OCI-LY7 (cell line): ENCODE data around the gene NFIX. TPM values are rescaled to one million over a fixed set of nuclear protein-coding genes. Genes with fewer than 3 reads are reported as not detected.

Experiments used
- BruUV-seq: library from RNA; stranded (reverse); fragments of 400-500 nt; replicated peaks from 2 replicates; lab custom pipeline; 2021; lab: Mats Ljungman, UMichigan
- CTCF ChIA-PET: fragments of 300-600 bp; sonication (Branson Sonifier 250); formaldehyde crosslinking; loops from one replicate; lab custom pipeline; 2022; ENCODE audit warnings: antibody characterized with exemption; ENCODE audit not compliant: unreplicated experiment; lab: Charles Lee
- POLR2A ChIA-PET: fragments of 300-600 bp; sonication (Branson Sonifier 250); formaldehyde crosslinking; loops from one replicate; lab custom pipeline; 2022; ENCODE audit warnings: antibody characterized with exemption; lab: Charles Lee
- DNase-seq: peaks from one replicate; pipeline ENCODE4 v3.0.0-alpha.2; 2015; ENCODE audit warnings: low spot score
- H2AFZ ChIP-seq: fragments of 200-600 bp; sonication (generic), shearing (Covaris generic); 2 replicates; pipeline ENCODE4 v1.6.1; 2014; ENCODE audit warnings: mild to moderate bottlenecking, antibody characterized with exemption, low read length, moderate library complexity
- H3K27ac ChIP-seq: fragments of 200-600 bp; sonication (generic); 2 replicates; pipeline ENCODE4 v1.5.1; 2014; ENCODE audit warnings: mixed run types, low read depth, mild to moderate bottlenecking, moderate library complexity, low read length, inconsistent platforms; ENCODE audit not compliant: poor library complexity, severe bottlenecking
- H3K36me3 ChIP-seq: fragments of 200-600 bp; sonication (generic); 2 replicates; pipeline ENCODE4 v1.6.1; 2014; ENCODE audit warnings: mild to moderate bottlenecking, antibody characterized with exemption, low read length, moderate library complexity, mixed read lengths; ENCODE audit not compliant: insufficient read depth
- H3K4me1 ChIP-seq: fragments of 200-600 bp; sonication (generic); 2 replicates; pipeline ENCODE4 v1.5.1; 2014; ENCODE audit warnings: mild to moderate bottlenecking, low read length; ENCODE audit not compliant: insufficient read depth, poor library complexity, severe bottlenecking
- H3K4me2 ChIP-seq: fragments of 200-600 bp; sonication (generic); 2 replicates; pipeline ENCODE4 v1.6.1; 2014; ENCODE audit warnings: mild to moderate bottlenecking, low read length
- H3K4me3 ChIP-seq: fragments of 200-600 bp; sonication (generic); 2 replicates; pipeline ENCODE4 v1.5.1; 2014; ENCODE audit warnings: mild to moderate bottlenecking, low read depth, low read length; ENCODE audit not compliant: poor library complexity, severe bottlenecking
- H3K79me2 ChIP-seq: fragments of 200-600 bp; sonication (generic); 2 replicates; pipeline ENCODE4 v1.6.1; 2016; ENCODE audit warnings: low read depth, mild to moderate bottlenecking, low read length, moderate library complexity, mixed read lengths; ENCODE audit not compliant: insufficient read depth
- H3K9me2 ChIP-seq: fragments of 200-600 bp; sonication (generic); 2 replicates; pipeline ENCODE4 v1.6.1; 2016; ENCODE audit warnings: mild to moderate bottlenecking, low read length, mixed read lengths; ENCODE audit not compliant: insufficient read depth
- H3K9me3 ChIP-seq: fragments of 200-600 bp; sonication (generic); 2 replicates; pipeline ENCODE4 v1.6.1; 2014; ENCODE audit warnings: mild to moderate bottlenecking, mixed run types, low read length, mixed read lengths
- H4K20me1 ChIP-seq: fragments of 200-600 bp; sonication (generic); 2 replicates; pipeline ENCODE4 v1.6.1; 2014; ENCODE audit warnings: mild to moderate bottlenecking, antibody characterized with exemption, low read length, moderate library complexity, mixed read lengths; ENCODE audit not compliant: insufficient read depth
- EZH2phosphoT487 ChIP-seq: fragments of 200-600 bp; sonication (generic); IDR thresholded peaks from 2 replicates; pipeline ENCODE4 v1.6.1; 2018; ENCODE audit warnings: low read depth, borderline replicate concordance, mild to moderate bottlenecking, mixed run types, antibody characterized with exemption, low read length, moderate library complexity, mixed read lengths
- intact Hi-C: fragments of 100-400 bp; cut with micrococcal nuclease; formaldehyde crosslinking; loops from one replicate; pipeline ENCODE4 v1.10.0; 2022; ENCODE audit not compliant: unreplicated experiment
- total RNA-seq, 2 experiments: library from RNA; depleted of rRNA in 1 of 2; stranded (reverse); fragments of >200 nt in 1 of 2; shearing (Covaris generic) in 1 of 2; gene quantifications; 2 replicates each; pipeline ENCODE4 v1.2.3, GENCODE V29; 2014 to 2022
- TF ChIP-seq, protein P1 (sequence below): fragments of 200-600 bp; sonication (generic); conservative IDR thresholded peaks from 2 replicates; pipeline ENCODE4 v1.5.1; 2014; ENCODE audit warnings: mild to moderate bottlenecking, antibody characterized with exemption, low read length, moderate library complexity, mixed read lengths

The NFIX gene
- total RNA-seq, 2 experiments from 2014 or later: 0.16 to 0.72 TPM

DNA sequence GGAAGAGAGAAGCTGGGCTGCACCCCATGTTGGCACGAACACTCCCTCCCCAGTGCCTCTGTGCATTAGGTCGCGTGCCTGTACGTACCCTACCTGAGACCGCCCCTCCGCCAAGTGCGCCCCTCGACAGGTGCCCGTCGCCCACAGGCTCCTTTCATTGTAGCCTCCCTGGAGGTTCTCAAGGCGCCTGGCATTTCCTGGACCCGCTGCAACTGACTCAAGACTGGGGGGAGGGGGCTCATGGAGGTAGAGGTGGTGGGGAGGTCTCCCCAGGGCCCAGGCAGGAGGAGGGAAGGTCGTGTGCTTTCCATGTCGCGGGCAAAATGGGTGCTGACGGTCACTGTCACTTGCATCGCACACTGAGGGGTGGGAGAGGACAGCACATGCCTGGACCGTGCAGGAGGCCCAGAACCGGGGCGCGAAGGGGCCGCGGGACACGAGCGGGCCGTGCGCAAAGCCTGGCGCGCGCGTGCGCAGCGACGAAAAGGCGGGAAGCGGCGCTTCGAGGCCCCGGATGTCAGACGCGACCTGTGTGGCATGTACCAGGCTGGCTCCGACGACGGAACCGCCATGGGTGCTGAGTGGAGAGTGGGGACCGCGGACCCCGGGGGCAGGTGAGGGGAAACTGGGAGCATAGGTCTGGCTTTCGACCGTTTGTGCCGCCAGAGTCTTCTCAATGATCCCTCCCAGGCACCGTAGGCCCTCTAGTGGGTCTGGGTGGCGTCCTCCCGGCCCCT is 16.5 kb downstream of the NFIX start:
- BruUV-seq: no TSS peak
- no peaks in the 10 kb centered on the region for H3K4me1 ChIP-seq
- no peaks in the 10 kb centered on the region for H3K79me2 ChIP-seq
- no peaks in the 10 kb centered on the region; the same call in 1 of the 2 replicates for H4K20me1 ChIP-seq
- POLR2A ChIA-PET: no interaction called here
- no peak overlapping the region for H3K4me3 ChIP-seq
- H2AFZ ChIP-seq: no peak overlapping the region
- no peak overlapping the region for H3K4me2 ChIP-seq
- DNase-seq: no peak
- no peak overlapping the region for H3K27ac ChIP-seq
- CTCF ChIA-PET: no interaction called here
- no peaks in the 10 kb centered on the region for H3K9me2 ChIP-seq
- TF ChIP-seq, protein P1, sequence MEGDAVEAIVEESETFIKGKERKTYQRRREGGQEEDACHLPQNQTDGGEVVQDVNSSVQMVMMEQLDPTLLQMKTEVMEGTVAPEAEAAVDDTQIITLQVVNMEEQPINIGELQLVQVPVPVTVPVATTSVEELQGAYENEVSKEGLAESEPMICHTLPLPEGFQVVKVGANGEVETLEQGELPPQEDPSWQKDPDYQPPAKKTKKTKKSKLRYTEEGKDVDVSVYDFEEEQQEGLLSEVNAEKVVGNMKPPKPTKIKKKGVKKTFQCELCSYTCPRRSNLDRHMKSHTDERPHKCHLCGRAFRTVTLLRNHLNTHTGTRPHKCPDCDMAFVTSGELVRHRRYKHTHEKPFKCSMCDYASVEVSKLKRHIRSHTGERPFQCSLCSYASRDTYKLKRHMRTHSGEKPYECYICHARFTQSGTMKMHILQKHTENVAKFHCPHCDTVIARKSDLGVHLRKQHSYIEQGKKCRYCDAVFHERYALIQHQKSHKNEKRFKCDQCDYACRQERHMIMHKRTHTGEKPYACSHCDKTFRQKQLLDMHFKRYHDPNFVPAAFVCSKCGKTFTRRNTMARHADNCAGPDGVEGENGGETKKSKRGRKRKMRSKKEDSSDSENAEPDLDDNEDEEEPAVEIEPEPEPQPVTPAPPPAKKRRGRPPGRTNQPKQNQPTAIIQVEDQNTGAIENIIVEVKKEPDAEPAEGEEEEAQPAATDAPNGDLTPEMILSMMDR: no peak
- TF ChIP-seq EZH2phosphoT487: no peak
- intact Hi-C loops: no loop called here
- no peaks in the 10 kb centered on the region for H3K36me3 ChIP-seq
- no peaks in the 10 kb centered on the region for H3K9me3 ChIP-seq

GRCh38 chr19:13012390-13012689 is 17.1 kb downstream of the NFIX start:
- Histone ChIP-seq H3K4me2 (no peak overlapping the region), H3K4me3 (no peak overlapping the region), H3K4me1 (no peaks in the 10 kb centered on the region), H3K36me3 (no peaks in the 10 kb centered on the region), H4K20me1 (no peaks in the 10 kb centered on the region; the same call in 1 of the 2 replicates), H3K79me2 (no peaks in the 10 kb centered on the region), H3K27ac (no peak overlapping the region), H3K9me3 (no peaks in the 10 kb centered on the region), H3K9me2 (no peaks in the 10 kb centered on the region), H2AFZ (no peak overlapping the region)
- intact Hi-C loops: no loop called here
- TF ChIP-seq, protein P1: no peak
- TF ChIP-seq EZH2phosphoT487: no peak
- DNase-seq: no peak
- BruUV-seq: no TSS peak
- CTCF ChIA-PET: no interaction called here
- POLR2A ChIA-PET: no interaction called here
